DND-41 (cell line): Measurements from ENCODE around the gene BAHCC1.

Experiments
- ATAC-seq: fragments of 200-7000 bp; cut with Tn5 transposase; 3 replicates; pipeline ENCODE4 v1.9.1; 2021; ENCODE audit warnings: low read depth; ENCODE audit not compliant: insufficient read depth
- DNase-seq: peaks from one replicate; pipeline ENCODE4 v3.0.0-alpha.2; 2020
- H2AFZ ChIP-seq: 2 replicates; pipeline ENCODE4 v1.6.0; 2012; ENCODE audit warnings: low read depth, low read length
- H3K27ac ChIP-seq: 2 replicates; pipeline ENCODE4 v1.5.1; 2012; ENCODE audit warnings: low read length, inconsistent platforms
- H3K27me3 ChIP-seq: fragments of 200-600 bp; sonication (generic); 2 replicates; pipeline ENCODE4 v1.6.0; 2012; ENCODE audit warnings: low read length, mild to moderate bottlenecking, inconsistent platforms; ENCODE audit not compliant: insufficient read depth, poor library complexity
- H3K36me3 ChIP-seq: 2 replicates; pipeline ENCODE4 v1.5.1; 2012; ENCODE audit warnings: low read length, inconsistent platforms; ENCODE audit not compliant: insufficient read depth
- H3K4me1 ChIP-seq: 2 replicates; pipeline ENCODE4 v1.5.1; 2012; ENCODE audit warnings: mild to moderate bottlenecking, low read length; ENCODE audit not compliant: insufficient read depth
- H3K4me2 ChIP-seq: 2 replicates; pipeline ENCODE4 v1.6.0; 2012; ENCODE audit warnings: mild to moderate bottlenecking, moderate library complexity, low read length, inconsistent platforms; ENCODE audit not compliant: insufficient read depth
- H3K4me3 ChIP-seq, 2 experiments: fragments of 200-600 bp in 1 of 2; shearing (Covaris generic) in 1 of 2; 2 replicates each; pipeline ENCODE4 v1.5.1; 2012 to 2016; ENCODE audit warnings: inconsistent platforms in 2 of 2, low read length in 2 of 2, mild to moderate bottlenecking in 2 of 2, low read depth in 1 of 2, moderate library complexity in 1 of 2
- H3K79me2 ChIP-seq: 2 replicates; pipeline ENCODE4 v1.6.0; 2012; ENCODE audit warnings: low read length, inconsistent platforms; ENCODE audit not compliant: insufficient read depth
- H3K9ac ChIP-seq: 2 replicates; pipeline ENCODE4 v1.6.0; 2012; ENCODE audit warnings: low read depth, mild to moderate bottlenecking, inconsistent platforms, low read length, moderate library complexity
- H3K9me3 ChIP-seq: 2 replicates; pipeline ENCODE4 v1.5.1; 2012; ENCODE audit warnings: low read length, moderate library complexity, mild to moderate bottlenecking, inconsistent platforms; ENCODE audit not compliant: insufficient read depth, severe bottlenecking
- H4K20me1 ChIP-seq: 2 replicates; pipeline ENCODE4 v1.6.0; 2012; ENCODE audit warnings: low read length; ENCODE audit not compliant: insufficient read depth
- EZH2 ChIP-seq: IDR thresholded peaks from 3 replicates; pipeline ENCODE4 v1.6.1; 2012; ENCODE audit warnings: borderline replicate concordance, low read depth, mild to moderate bottlenecking, moderate library complexity, low read length, inconsistent platforms; ENCODE audit not compliant: severe bottlenecking
- TF ChIP-seq, protein P1 (sequence below): IDR thresholded peaks from 2 replicates; pipeline ENCODE4 v1.5.1; 2012; ENCODE audit warnings: borderline replicate concordance, low read length, moderate library complexity, mild to moderate bottlenecking; ENCODE audit not compliant: poor library complexity, severe bottlenecking; ENCODE audit errors: extremely low read depth

The BAHCC1 gene

GRCh38 chr17:81408049-81408448, 12.8 kb downstream of the BAHCC1 start:
- no peaks in the 10 kb centered on the region for H3K4me1 ChIP-seq
- ATAC-seq (no peak), DNase-seq (no peak)
- no peak overlapping the region for H2AFZ ChIP-seq
- H3K4me2 ChIP-seq = no peak overlapping the region
- peaks cover 27% of the 10 kb centered on the region for H4K20me1 ChIP-seq
- no peak overlapping the region for H3K4me3 ChIP-seq
- H3K79me2 ChIP-seq = no peaks in the 10 kb centered on the region
- no peak overlapping the region for H3K9ac ChIP-seq
- H3K36me3 ChIP-seq = no peaks in the 10 kb centered on the region
- no peak for TF ChIP-seq EZH2
- TF ChIP-seq, protein P1, sequence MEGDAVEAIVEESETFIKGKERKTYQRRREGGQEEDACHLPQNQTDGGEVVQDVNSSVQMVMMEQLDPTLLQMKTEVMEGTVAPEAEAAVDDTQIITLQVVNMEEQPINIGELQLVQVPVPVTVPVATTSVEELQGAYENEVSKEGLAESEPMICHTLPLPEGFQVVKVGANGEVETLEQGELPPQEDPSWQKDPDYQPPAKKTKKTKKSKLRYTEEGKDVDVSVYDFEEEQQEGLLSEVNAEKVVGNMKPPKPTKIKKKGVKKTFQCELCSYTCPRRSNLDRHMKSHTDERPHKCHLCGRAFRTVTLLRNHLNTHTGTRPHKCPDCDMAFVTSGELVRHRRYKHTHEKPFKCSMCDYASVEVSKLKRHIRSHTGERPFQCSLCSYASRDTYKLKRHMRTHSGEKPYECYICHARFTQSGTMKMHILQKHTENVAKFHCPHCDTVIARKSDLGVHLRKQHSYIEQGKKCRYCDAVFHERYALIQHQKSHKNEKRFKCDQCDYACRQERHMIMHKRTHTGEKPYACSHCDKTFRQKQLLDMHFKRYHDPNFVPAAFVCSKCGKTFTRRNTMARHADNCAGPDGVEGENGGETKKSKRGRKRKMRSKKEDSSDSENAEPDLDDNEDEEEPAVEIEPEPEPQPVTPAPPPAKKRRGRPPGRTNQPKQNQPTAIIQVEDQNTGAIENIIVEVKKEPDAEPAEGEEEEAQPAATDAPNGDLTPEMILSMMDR = no peak
- H3K27me3 ChIP-seq = peaks cover 10% of the 10 kb centered on the region
- H3K27ac ChIP-seq = no peak overlapping the region
- no peaks in the 10 kb centered on the region for H3K9me3 ChIP-seq

DNA sequence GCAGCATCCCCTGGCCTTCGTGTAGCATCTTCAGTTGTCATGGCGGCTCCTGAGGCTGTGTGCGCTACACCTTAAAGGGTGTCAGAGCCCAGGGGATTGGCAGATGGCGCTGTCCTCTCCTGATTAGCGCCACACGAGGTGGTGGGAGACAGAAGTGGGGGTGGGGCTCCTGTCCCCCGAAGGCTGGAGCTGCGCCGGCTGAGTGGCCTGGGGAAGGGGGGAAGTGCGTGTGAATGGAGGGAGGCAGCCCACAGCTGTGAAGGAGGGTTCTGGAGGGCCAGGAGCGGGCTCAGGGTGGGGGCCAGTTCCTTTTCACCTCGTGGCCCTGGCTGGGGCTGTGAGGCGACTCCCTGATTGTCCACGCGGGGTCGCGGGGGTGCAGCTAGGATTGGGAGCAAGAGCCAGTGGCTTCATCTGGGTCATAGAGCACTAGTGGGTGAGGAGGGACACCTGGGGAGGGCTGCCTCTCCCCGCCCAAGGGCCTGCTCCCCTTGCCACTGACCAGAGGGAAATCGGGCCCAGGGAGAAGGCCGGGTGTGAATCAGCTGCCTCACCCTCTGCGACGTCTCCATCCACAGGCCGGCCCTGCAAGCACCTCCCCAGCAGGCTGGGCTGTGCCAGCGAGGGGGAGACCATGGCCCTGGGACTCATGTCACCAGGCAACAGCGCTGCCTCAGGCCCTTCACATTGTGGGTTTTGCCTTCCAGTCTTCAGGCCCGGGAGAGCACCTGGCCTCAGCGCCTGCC, 14.1 kb downstream of the BAHCC1 start:
- Histone ChIP-seq H2AFZ (no peak overlapping the region), H3K9me3 (no peaks in the 10 kb centered on the region), H3K9ac (no peak overlapping the region), H3K79me2 (no peaks in the 10 kb centered on the region), H3K27ac (no peak overlapping the region), H3K4me2 (no peak overlapping the region), H4K20me1 (peaks cover 22% of the 10 kb centered on the region), H3K27me3 (peaks cover 6% of the 10 kb centered on the region), H3K4me1 (no peaks in the 10 kb centered on the region), H3K36me3 (no peaks in the 10 kb centered on the region), H3K4me3 (no peak overlapping the region)
- TF ChIP-seq, protein P1 = peak; percentile 21
- TF ChIP-seq EZH2 = no peak
- 0 out of 3 replicates have a peak, but pooled peaks have one; percentile 41 for ATAC-seq
- DNase-seq = peak; percentile 16

- H3K4me3 ChIP-seq = no peak overlapping the region
- H3K36me3 ChIP-seq = no peaks in the 10 kb centered on the region
- no peaks in the 10 kb centered on the region for H3K4me1 ChIP-seq
- H3K9me3 ChIP-seq = no peaks in the 10 kb centered on the region
- ATAC-seq (no peak), DNase-seq (no peak)
- H3K9ac ChIP-seq = no peak overlapping the region
- no peak overlapping the region for H3K4me2 ChIP-seq
- no peaks in the 10 kb centered on the region for H3K79me2 ChIP-seq
- TF ChIP-seq EZH2 = no peak
- TF ChIP-seq, protein P1 = no peak
- H3K27ac ChIP-seq = no peak overlapping the region
- no peak overlapping the region for H2AFZ ChIP-seq
- H3K27me3 ChIP-seq = no peaks in the 10 kb centered on the region
- peaks cover 27% of the 10 kb centered on the region for H4K20me1 ChIP-seq
Measured at GRCh38 chr17:81410852-81411251, 15.6 kb downstream of the BAHCC1 start.

DNA sequence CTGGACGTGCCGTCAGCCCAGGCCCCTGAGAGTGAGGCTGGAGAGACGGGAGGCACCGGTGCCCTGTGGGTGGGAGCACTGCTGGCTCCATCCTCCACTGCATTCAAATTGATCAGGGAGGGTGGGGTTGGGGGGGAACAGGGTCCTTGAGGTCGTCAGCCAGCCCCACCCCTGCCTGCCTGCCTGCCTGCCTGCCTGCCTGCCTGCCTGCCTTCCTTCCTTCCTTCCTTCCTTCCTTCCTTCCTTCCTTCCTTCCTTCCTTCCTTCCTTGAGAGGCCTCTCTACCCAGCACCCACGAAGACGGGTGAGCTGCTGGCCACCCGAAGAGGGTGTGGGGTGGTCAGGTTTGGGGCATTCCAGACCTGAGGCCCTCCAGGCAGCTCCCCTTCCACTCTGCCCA, 16.0 kb downstream of the BAHCC1 start:
- Histone ChIP-seq H3K4me2 (no peak overlapping the region), H3K9me3 (no peaks in the 10 kb centered on the region), H3K36me3 (no peaks in the 10 kb centered on the region), H3K79me2 (no peaks in the 10 kb centered on the region), H2AFZ (no peak overlapping the region), H3K4me1 (no peaks in the 10 kb centered on the region), H3K27ac (no peak overlapping the region), H3K27me3 (no peaks in the 10 kb centered on the region), H3K9ac (no peak overlapping the region), H4K20me1 (peaks cover 27% of the 10 kb centered on the region), H3K4me3 (no peak overlapping the region)
- TF ChIP-seq EZH2 = no peak
- TF ChIP-seq, protein P1 = no peak
- ATAC-seq = no peak
- DNase-seq = no peak
